ELR (cell line): ENCODE results near the gene CSRNP3.

Experiments
- DNase-seq: peaks from one replicate; pipeline ENCODE4 v3.0.0-alpha.2; 2015; ENCODE audit warnings: low read depth

CSRNP3 gene

GRCh38 chr2:165469417-165469816 lies at the start of gene CSRNP3:
Gene CSRNP3, plus strand, starts transcription at chr2:165469698. Its CDS starts 125,368 bp downstream, at chr2:165595066.
- peak; percentile 82 for DNase-seq

GRCh38 chr2:165420231-165420630 lies 49.3 kb upstream of the CSRNP3 start:
- DNase-seq: no peak

- DNase-seq: no peak
These were observed 46.4 kb upstream of the CSRNP3 start for GRCh38 chr2:165423081-165423480.

GRCh38 chr2:165425556-165425955 lies 43.9 kb upstream of the CSRNP3 start:
- DNase-seq: no peak

- DNase-seq: no peak
These were observed 41.8 kb upstream of the CSRNP3 start for GRCh38 chr2:165427686-165428085.

GRCh38 chr2:165428926-165429325 lies 40.6 kb upstream of the CSRNP3 start:
- DNase-seq: no peak

GRCh38 chr2:165431014-165431413 lies 38.5 kb upstream of the CSRNP3 start:
- no peak for DNase-seq

- no peak for DNase-seq
These were observed 37.1 kb upstream of the CSRNP3 start for GRCh38 chr2:165432234-165432966.

- DNase-seq: no peak
These were observed 34.5 kb upstream of the CSRNP3 start for GRCh38 chr2:165434865-165435496.

- no peak for DNase-seq
These were observed 33.9 kb upstream of the CSRNP3 start for GRCh38 chr2:165435611-165436010.

- DNase-seq: no peak
These were observed 32.9 kb upstream of the CSRNP3 start for GRCh38 chr2:165436559-165436958.

GRCh38 chr2:165440367-165440766 lies 29.1 kb upstream of the CSRNP3 start:
- DNase-seq: peak; percentile 4

GRCh38 chr2:165443511-165443910 lies 26.0 kb upstream of the CSRNP3 start:
- no peak for DNase-seq

- DNase-seq: no peak
These were observed 21.1 kb upstream of the CSRNP3 start for GRCh38 chr2:165448406-165448805.

- no peak for DNase-seq
These were observed 19.3 kb upstream of the CSRNP3 start for GRCh38 chr2:165450156-165450555.

- no peak for DNase-seq
These were observed 17.2 kb upstream of the CSRNP3 start for GRCh38 chr2:165452327-165452726.

GRCh38 chr2:165453561-165454094 lies 15.9 kb upstream of the CSRNP3 start:
- DNase-seq: no peak

- no peak for DNase-seq
These were observed 14.6 kb upstream of the CSRNP3 start for GRCh38 chr2:165454905-165455304.

GRCh38 chr2:165456027-165456426 lies 13.5 kb upstream of the CSRNP3 start:
- DNase-seq: no peak

- no peak for DNase-seq
These were observed 7.1 kb upstream of the CSRNP3 start for GRCh38 chr2:165462443-165462842.

- DNase-seq: no peak
These were observed 3.1 kb upstream of the CSRNP3 start for GRCh38 chr2:165466386-165466785.

- DNase-seq: no peak
These were observed 1.6 kb upstream of the CSRNP3 start for GRCh38 chr2:165467921-165468320.

GRCh38 chr2:165470361-165470760 lies 863 bp downstream of the CSRNP3 start:
- no peak for DNase-seq
